ENCODE results near the gene LRRN4CL. TPM values are rescaled to one million over a fixed set of nuclear protein-coding genes. Genes with fewer than 3 reads are reported as not detected.

Gene LRRN4CL
- total RNA-seq, 2 experiments from 2014 or later: not detected

- H3K36me3 Mint-ChIP-seq (ENCODE audit: low read depth): peaks cover 47% of the 10 kb centered on the region
- DNase-seq: no peak
- H3K4me3 Mint-ChIP-seq: peak overlapping the region; percentile 91
- H3K27me3 Mint-ChIP-seq: no peaks in the 10 kb centered on the region
- CTCF ChIA-PET: interaction anchor here (0.9 to 2.5 kb wide), 8 partner anchors 12 to 313 kb away, joined by 3 to 13 read pairs (median 4); partner anchors contain the start of genes HNRNPUL2, LBHD1, ROM1 and TMEM179B
- no peaks in the 10 kb centered on the region for H3K9me3 Mint-ChIP-seq
- no peak for TF ChIP-seq CTCF (IDR thresholded peaks at IDR 0.05)
- intact Hi-C loops (cut with micrococcal nuclease): no loop called here
- no peak for ATAC-seq
- POLR2A ChIA-PET: interaction anchor here (0.6 to 6.3 kb wide), 25 partner anchors 14 to 173 kb away, joined by 3 to 41 read pairs (median 5); partner anchors contain the start of genes B3GAT3, C11orf98, CSKMT and HNRNPUL2
- peaks cover 57% of the 10 kb centered on the region for H3K4me1 Mint-ChIP-seq (ENCODE audit: low read depth)
- peak overlapping the region; percentile 99 for H3K27ac Mint-ChIP-seq
Measured at GRCh38 chr11:62708392-62708791, 19.1 kb upstream of the LRRN4CL start.

DNA sequence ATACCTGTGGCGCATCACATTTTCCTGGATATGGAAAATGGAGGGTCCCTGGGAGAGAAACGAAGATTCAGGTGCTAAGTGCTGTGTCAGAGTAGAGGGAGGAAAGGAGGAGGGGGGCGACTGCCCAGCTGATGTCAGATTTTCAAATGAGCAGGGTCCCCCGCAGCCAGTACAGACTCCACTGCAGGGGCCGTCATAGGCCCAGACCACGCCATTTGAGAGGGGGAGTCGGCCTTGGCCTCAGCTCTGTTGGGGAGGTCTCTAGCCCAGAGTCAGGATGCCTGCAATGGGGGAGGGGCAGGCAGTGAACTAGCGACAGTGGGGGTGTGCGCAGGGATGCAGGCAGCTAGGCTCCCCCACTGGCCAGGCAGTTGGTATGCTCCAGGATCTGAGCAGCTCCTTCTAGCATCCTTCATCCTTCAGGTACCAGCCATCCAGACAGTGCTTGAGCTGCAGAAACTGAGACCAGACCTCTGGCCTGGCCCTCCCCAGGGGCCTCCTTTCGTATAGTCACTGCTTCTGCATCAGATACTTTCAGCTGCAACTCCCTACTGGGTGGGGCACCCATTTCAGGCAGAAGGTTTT lies 18.0 kb upstream of the LRRN4CL start, which contains the start of the genes BSCL2 and GNG3:
Gene BSCL2, minus strand, starts transcription at position 148 of the 585 bp plus-strand sequence. CDS start 229 bp downstream, outside the sequence.
Gene GNG3, plus strand, starts transcription at position 400 of the 585 bp plus-strand sequence. CDS start 620 bp downstream, outside the sequence.
- H3K4me1 Mint-ChIP-seq (ENCODE audit: low read depth): peaks cover 47% of the 10 kb centered on the region
- H3K4me3 Mint-ChIP-seq: peak within 1 kb of the TSS; percentile 91
- H3K36me3 Mint-ChIP-seq (ENCODE audit: low read depth): peaks cover 42% of the 10 kb centered on the region
- no peak for ATAC-seq
- intact Hi-C loops (cut with micrococcal nuclease): no loop called here
- DNase-seq: peak; percentile 21
- CTCF ChIA-PET: interaction anchor here (0.6 to 2.9 kb wide), 9 partner anchors 13 to 312 kb away, joined by 3 to 13 read pairs (median 5); partner anchors contain the start of genes HNRNPUL2, ROM1, TMEM179B and TTC9C
- no peak for TF ChIP-seq CTCF (IDR thresholded peaks at IDR 0.05)
- H3K27ac Mint-ChIP-seq: peak within 1 kb of the TSS; percentile 99
- no peaks in the 10 kb centered on the region for H3K27me3 Mint-ChIP-seq
- H3K9me3 Mint-ChIP-seq: no peaks in the 10 kb centered on the region
- POLR2A ChIA-PET: interaction anchor here (0.9 to 6.3 kb wide), 16 partner anchors 8 to 174 kb away, joined by 3 to 41 read pairs (median 5); partner anchors contain the start of genes HNRNPUL2, INTS5, LBHD1 and MTA2

- no peaks in the 10 kb centered on the region for H3K27me3 Mint-ChIP-seq
- H3K36me3 Mint-ChIP-seq (ENCODE audit: low read depth): peaks cover 42% of the 10 kb centered on the region
- ATAC-seq (no peak), DNase-seq (no peak)
- H3K27ac Mint-ChIP-seq: peak overlapping the region; percentile 7
- intact Hi-C loops (cut with micrococcal nuclease): no loop called here
- ChIA-PET POLR2A (interaction anchor here (0.9 to 6.3 kb wide), 15 partner anchors 8 to 154 kb away, joined by 3 to 41 read pairs (median 5); partner anchors contain the start of genes HNRNPUL2, INTS5, LBHD1 and TTC9C), CTCF (interaction anchor here (1.2 to 2.9 kb wide), 6 partner anchors 12 to 282 kb away, joined by 3 to 12 read pairs (median 7); partner anchors contain the start of genes ROM1, TMEM179B and ZBTB3)
- no peak for TF ChIP-seq CTCF (IDR thresholded peaks at IDR 0.05)
- H3K9me3 Mint-ChIP-seq: no peaks in the 10 kb centered on the region
- peak overlapping the region; percentile 84 for H3K4me3 Mint-ChIP-seq
- H3K4me1 Mint-ChIP-seq (ENCODE audit: low read depth): peaks cover 45% of the 10 kb centered on the region
Measured at GRCh38 chr11:62706850-62707247, 17.5 kb upstream of the LRRN4CL start.

DNA sequence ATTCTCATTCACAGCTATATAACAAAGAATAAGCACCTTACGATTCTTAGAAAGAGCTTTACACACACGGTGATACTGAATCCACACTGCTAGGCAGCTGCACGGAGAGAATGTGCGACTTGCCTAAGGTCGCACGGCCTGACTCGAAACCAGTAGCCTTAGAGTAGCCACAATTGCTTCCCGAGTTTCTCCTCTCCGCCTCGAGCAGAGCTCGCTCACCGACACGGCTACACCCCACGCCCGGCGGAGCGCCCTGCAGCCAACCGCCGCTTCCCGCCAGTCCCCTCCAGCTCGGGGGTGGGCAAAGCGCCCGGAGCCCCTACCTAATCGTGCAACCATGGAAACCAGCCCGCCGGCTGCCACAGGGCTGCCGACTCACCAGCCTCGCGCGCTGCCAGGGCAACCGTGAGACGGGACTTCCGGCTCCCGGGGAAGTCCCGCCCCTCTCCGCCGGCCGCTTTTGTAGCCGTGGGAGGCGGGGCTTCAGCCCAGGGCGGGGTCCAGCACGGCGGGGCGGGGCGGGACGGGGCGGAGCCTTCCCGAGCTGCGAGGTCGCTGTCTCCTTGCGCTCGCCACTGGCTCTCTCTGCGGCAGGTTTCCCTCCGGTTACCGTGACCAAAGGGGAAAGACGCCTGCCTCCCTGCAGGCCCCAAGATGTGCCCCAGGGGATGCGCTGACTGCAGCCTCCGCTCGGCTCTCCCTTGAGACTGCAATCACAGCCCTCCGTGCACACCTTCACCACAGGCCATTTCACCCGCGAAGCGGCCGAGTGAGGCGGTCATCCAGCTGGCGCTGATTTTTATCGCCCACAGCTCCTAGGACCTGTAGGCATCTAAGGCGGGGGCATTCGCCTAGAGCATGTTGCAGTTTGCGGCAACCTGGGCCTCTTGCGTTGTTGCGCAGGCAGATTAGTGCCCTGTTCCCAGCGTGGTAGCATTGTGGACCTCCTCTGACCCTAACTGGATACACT lies 16.8 kb upstream of the LRRN4CL start:
- Mint-ChIP-seq H3K27me3 (no peaks in the 10 kb centered on the region), H3K36me3 (ENCODE audit: low read depth) (peaks cover 45% of the 10 kb centered on the region), H3K27ac (peak overlapping the region; percentile 77), H3K4me1 (ENCODE audit: low read depth) (peaks cover 43% of the 10 kb centered on the region), H3K9me3 (no peaks in the 10 kb centered on the region), H3K4me3 (peak overlapping the region; percentile 84)
- POLR2A ChIA-PET: interaction anchor here (0.7 to 6.3 kb wide), 17 partner anchors 9 to 175 kb away, joined by 3 to 41 read pairs (median 4); partner anchors contain the start of genes INTS5, LBHD1, SLC3A2 and TMEM223
- DNase-seq (peak; percentile 97), ATAC-seq (peak; percentile 77)
- CTCF ChIA-PET: interaction anchor here (0.7 to 2.9 kb wide), 8 partner anchors 12 to 282 kb away, joined by 3 to 12 read pairs (median 5); partner anchors contain the start of genes C11orf98, CSKMT, TMEM179B and ZBTB3
- intact Hi-C loops (cut with micrococcal nuclease): no loop called here
- no peak for TF ChIP-seq CTCF (IDR thresholded peaks at IDR 0.05)
